Activated CD4-positive, alpha-beta T cell treated with anti-CD3 and anti-CD28 coated beads for 24 hours (primary cell): ENCODE data around the gene CPNE5.

Experiments used
- DNase-seq, 2 donors: peaks; one replicate each; pipeline ENCODE4 v3.0.0-alpha.2; 2020; ENCODE audit warnings: low read depth in 2 of 2

The CPNE5 gene

DNA sequence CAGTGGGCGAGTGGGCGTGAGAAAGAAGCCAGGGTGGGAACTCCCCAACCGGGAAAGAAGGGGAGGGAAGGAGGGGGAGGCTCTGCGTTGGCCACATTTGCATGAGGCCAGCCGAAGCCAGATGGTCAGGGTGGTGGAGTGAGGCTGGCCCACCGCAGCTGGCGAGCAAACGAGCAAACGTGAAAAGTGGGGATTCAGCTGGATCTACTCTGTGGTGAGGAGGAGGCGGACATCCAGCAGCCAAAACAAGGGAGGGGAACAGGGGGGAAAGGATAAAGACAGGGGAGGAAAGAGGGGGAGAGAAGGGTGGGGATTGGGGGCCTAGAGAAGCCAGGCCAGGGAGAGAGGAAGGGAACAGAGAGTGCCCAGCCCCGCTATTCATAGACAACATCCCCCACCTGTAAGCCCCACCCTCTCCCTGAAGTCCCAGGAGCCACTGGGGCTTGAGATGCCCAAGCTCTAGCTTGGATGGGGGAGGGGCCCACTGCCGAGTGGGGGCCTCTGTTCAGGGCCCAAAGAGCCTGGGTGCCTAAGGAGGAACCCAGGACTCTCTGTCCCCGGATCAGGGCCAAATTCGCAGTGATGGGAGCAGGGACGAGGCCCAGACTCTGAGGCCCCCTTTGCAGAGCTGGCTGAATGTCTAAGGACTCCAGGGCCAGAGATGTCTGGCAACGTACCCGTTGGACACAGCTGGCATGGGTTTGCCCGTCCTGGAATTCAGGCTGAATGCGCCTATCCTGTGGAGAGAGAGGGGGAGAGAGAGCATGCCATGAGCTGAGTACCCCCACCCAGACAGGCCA, 45.1 kb downstream of the CPNE5 start:
- no peak for DNase-seq

DNA sequence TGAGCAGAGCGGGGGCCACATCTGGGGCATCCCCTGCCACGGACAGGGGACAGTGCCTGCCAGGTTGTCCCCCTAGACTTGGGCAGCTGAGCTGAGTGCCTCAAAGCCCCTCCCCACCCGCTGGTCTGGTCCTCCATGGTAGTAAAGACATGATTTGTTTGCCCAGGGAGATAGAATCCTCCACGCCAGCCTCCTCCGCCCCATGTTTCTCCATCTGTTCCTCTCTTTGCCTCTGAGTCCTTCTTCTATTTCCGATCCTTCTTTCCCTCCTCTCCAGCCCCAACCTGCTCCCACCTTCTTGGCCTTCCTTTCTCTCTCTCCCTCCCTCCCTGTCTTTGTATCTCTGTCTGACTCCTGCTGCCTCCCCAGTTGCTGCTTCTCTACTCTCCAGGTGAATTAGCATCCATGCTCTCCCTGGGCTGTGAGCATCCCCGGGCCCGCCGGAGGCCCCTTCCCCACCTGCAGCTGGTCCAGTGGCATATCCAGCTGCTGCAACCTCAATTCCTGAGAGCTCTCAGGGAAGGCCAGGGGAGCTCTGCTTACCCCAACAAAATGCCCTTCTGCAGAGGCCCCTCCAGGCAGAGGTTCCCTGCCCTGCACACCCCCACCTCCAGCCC, 45.8 kb downstream of the CPNE5 start:
- no peak for DNase-seq

DNA sequence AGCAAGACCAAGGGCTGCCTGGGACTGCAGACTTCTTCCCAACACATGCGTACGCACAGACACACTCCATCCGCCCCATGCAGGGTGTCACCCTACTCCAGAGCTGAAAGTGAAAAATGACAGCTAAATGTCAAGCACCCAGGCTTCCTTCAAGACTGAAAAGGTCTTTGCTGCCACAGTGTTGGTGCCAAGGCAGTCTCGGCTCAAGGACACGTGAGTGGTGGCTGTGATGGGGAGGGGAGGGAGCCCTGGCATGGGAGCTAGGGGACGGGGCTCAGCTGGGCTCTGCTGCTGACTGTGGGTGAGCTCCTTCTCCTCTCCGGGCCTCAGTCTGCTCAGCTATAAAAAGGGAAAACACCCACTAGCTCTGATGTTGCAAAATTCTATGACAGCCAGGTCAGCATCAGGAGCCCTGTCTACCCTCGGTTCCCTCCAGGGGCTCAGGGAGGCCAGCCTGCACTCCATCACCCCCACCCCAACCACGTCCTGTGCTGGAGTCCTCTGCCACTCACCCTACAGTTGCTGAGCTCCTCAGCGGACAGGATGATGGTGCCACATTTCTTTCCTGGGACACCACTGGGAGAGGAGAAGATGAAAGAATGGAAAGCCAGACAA, 47.6 kb downstream of the CPNE5 start:
- DNase-seq = no peak

- no peak for DNase-seq
Measured at GRCh38 chr6:36791085-36791484, 48.2 kb downstream of the CPNE5 start.

GRCh38 chr6:36788768-36789167, 50.5 kb downstream of the CPNE5 start:
- no peak for DNase-seq

DNA sequence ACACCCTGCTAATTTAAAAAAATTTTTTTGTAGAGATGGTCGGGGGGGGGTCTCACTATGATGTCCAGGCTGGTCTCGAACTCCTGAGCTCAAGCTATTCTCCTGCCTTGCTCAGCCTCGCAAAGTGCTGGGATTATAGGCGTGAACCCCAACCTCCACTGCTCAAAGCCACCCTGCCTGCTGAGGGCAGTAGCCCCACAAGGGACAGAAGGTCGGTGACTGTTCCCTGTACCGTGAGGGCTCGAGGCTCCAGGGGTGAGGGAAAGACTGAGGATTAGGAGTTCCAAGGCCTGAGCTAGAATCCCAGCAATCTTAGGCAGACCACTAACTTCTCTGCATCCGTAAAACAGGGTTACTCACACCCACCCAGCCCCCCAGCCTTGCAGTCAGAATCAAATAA, 51.1 kb downstream of the CPNE5 start:
- DNase-seq = no peak

DNA sequence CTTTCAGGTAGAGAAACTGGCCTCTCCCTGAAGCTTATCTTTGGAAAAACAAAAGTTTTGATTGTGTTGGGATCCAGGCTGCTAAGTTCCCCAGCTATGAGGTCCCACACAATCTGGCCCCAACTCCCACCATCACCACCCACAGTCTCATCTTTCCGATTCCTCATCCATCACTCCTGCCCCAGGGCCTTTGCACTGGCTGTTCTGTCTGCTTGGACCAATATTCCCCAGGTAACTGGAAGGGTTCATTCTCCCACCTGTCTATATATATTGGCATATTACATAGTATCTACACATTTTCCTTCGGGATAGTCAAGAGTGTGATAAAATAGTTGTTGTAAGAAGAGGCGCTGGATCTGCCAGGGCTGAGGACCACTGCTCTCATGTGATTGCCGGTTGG, 52.0 kb downstream of the CPNE5 start:
- no peak for DNase-seq

GRCh38 chr6:36786055-36786675, 53.1 kb downstream of the CPNE5 start:
- no peak for DNase-seq

DNA sequence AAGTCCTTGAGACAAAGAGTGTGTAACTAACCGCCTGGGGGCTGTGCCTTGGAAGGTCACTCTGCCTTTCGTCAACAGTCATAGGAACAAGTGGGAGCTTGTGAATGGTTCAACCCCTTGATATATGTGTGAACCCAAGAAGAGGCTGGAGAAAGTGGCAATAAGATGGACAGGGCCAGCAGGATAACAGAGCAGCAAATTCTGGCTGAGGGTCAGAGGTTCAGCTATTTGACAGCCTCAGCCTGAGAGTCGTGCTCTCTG, 54.9 kb downstream of the CPNE5 start:
- no peak for DNase-seq

DNA sequence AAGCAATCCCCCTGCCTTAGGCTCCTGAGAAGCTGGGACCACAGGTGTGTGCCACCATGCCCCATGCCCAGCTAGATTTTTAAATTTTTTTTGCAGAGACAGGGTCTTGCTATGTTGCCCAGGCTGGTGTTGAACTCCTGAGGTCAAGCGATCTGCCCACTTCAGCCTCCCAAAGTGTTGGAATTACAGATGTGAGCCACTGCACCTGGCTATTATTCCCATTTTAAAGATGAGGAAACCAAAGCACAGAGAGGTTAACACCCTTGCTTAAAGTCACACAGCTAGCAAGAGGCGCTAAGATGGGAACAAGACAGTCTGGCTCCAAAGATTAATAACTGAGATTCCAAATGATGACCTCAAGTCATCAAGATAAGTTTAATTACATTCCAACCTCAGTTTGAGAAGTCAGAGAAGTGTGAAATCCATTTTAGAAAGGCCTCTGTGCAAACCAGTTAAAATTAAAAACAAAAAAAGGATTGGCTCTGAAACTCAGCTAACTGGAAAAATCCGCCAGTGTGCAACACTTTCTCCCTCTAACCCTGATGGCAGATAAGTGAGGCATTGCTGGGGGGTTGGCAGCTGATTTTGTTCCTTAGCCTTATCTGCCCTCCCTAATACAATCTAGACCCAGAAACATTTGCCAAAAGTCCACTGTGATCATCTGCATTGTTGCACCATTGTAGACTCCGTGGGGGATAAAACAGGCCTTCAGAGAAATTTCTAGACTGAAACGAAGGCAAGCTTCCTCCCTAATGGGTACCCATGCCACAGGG, 55.5 kb downstream of the CPNE5 start:
- DNase-seq = no peak

GRCh38 chr6:36781669-36782068, 57.6 kb downstream of the CPNE5 start:
- no peak for DNase-seq

GRCh38 chr6:36780442-36781177, 58.6 kb downstream of the CPNE5 start:
- DNase-seq = no peak

DNA sequence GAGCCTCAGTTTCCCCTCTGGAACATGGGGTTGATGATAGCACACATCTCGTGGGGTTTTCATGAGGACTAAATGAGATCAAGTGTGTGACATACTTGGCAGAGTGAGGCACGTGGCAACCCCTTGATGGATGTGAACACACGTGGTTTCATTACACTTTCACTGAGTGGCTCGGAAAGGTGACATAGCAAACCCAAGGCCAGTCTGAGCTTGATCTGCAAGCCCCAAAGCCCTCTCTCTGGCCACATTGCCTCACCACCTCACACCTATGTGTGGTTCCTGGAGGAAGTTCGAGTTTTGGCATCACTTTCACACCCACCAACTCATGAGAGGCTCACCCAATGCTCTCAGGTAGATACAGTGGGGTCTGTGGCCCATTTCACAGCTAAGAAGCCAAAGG, 60.0 kb downstream of the CPNE5 start:
- DNase-seq = no peak

- DNase-seq = no peak
Measured at GRCh38 chr6:36777801-36778200, 61.4 kb downstream of the CPNE5 start.

- no peak for DNase-seq
Measured at GRCh38 chr6:36776167-36776566, 63.1 kb downstream of the CPNE5 start.

- no peak for DNase-seq
Measured at GRCh38 chr6:36774331-36774730, 64.9 kb downstream of the CPNE5 start.

DNA sequence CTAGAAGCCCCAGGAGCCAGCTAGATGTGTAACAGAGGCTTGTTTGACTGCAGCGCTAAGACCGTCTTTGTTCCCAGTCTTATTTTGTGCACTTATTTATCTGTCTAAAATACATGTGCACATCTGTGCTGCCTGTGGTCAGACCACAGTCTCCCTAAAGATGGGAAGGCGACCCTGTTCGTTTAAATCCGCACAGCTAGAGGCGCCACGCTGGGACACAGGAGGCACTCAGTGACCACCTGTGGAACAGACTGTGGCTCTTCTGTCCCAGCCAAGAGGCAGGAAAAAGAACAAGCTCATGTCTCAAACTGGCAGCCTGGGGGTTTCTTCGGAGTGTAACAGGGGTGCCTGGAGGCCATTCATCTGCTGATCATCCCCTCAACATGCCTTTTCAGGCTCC, 66.8 kb downstream of the CPNE5 start:
- DNase-seq = no peak

DNA sequence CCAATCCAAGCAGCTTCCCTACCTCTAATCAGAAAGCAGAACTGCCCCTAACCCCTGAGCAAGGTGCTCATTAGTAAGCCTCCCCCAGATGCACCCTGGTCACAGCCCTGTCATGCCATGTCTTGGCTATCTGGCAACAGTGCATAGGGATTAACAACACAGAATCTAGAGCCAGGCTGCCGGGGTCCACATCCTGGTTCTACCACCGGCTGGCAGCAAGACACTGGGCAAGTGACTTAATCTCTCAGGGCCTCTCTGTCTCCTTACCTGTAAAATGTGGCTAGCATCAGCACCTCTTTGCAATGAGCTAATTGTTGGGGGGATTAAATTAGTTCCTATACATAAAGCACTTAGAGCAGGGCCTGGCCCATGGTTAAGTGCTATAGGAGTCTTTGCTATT, 68.1 kb downstream of the CPNE5 start:
- no peak for DNase-seq

DNA sequence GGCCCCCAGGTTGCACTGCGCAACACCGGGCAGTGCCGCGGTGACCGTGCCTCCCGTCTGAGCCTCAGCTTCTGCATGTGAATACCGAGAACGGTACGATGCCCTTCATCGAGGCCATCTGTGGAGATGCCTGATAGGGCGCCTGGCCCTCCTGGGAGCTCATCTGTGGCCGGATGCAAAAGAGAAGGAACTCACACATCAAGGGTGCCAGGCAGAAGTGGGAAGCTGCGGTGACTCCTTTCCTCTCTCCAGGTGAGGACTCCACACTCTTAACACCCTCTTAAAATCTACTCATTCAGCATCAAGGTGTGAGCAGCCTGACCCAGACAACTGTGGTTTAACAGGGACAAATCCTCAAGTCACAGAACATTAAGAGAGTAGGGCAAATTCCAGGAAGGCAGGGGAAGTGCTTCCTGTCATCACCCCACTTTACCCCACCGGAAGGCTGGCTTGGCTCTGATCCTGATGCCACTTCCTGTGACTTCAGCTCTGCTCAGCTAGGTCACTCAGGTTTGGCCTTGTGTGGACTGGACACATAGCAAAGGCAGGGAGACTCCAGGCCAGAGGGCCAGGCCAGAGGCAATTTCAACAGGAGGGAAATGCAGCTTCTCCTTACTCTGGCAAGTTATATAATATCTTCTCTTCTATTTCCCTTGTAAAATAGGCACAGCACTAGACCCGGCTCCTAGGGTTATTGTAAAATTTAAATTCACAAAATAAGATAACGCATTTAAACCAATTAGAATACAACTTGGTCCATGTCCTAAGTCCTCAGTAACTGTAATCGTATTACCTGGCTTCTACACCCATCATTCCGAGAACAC, 69.4 kb downstream of the CPNE5 start:
- no peak for DNase-seq

GRCh38 chr6:36769183-36769675, 70.0 kb downstream of the CPNE5 start:
- DNase-seq = no peak
